PFSK-1 (cell line): Measurements from ENCODE around the gene RALGPS1.

Experiments
- POLR2AphosphoS5 ChIP-seq: IDR thresholded peaks from 2 replicates; pipeline ENCODE4 v1.6.1; 2012; ENCODE audit warnings: low read depth, mild to moderate bottlenecking, control low read depth, low read length, moderate library complexity
- SIN3A ChIP-seq: IDR thresholded peaks from 2 replicates; pipeline ENCODE4 v1.6.1; 2012; ENCODE audit warnings: mild to moderate bottlenecking, low read length, moderate library complexity, borderline replicate concordance; ENCODE audit not compliant: insufficient read depth
- TAF1 ChIP-seq: IDR thresholded peaks from 2 replicates; pipeline ENCODE4 v1.6.1; 2012; ENCODE audit warnings: low read length, control low read depth, borderline replicate concordance; ENCODE audit not compliant: insufficient read depth
- TF ChIP-seq, protein P1 (sequence below), 2 experiments: IDR thresholded peaks; 2 replicates each; pipeline versions ENCODE4 v1.6.1 to v1.8.0; 2011 to 2012; ENCODE audit warnings: low read depth in 2 of 2, low read length in 2 of 2, control low read depth in 1 of 2, inconsistent platforms in 1 of 2, mild to moderate bottlenecking in 1 of 2, moderate library complexity in 1 of 2; ENCODE audit not compliant: insufficient read depth in 1 of 2

DNA sequence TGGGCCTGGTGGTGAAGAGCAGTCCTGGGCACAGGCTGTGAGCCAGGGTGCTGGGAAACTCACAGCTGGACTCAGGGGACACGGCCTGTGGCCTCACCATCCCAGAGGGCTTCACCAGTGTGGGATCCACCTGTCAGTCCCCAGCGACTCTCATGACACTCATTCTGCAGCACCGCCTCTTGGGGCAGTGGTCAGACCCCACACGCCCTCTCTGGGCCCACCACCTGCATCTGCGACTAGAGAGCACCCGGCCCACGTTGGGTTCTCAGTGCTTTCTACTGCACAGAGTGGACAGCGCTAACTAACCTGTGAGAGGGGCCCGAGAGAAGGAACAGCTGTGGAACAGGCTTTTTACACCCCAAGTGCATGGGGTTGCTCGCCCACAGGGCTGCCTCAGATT lies 304.2 kb downstream of the RALGPS1 start:
- TF ChIP-seq, protein P1, sequence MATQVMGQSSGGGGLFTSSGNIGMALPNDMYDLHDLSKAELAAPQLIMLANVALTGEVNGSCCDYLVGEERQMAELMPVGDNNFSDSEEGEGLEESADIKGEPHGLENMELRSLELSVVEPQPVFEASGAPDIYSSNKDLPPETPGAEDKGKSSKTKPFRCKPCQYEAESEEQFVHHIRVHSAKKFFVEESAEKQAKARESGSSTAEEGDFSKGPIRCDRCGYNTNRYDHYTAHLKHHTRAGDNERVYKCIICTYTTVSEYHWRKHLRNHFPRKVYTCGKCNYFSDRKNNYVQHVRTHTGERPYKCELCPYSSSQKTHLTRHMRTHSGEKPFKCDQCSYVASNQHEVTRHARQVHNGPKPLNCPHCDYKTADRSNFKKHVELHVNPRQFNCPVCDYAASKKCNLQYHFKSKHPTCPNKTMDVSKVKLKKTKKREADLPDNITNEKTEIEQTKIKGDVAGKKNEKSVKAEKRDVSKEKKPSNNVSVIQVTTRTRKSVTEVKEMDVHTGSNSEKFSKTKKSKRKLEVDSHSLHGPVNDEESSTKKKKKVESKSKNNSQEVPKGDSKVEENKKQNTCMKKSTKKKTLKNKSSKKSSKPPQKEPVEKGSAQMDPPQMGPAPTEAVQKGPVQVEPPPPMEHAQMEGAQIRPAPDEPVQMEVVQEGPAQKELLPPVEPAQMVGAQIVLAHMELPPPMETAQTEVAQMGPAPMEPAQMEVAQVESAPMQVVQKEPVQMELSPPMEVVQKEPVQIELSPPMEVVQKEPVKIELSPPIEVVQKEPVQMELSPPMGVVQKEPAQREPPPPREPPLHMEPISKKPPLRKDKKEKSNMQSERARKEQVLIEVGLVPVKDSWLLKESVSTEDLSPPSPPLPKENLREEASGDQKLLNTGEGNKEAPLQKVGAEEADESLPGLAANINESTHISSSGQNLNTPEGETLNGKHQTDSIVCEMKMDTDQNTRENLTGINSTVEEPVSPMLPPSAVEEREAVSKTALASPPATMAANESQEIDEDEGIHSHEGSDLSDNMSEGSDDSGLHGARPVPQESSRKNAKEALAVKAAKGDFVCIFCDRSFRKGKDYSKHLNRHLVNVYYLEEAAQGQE (IDR thresholded peaks at IDR 0.05; ENCODE audit: insufficient read depth in 1 of 2, low read depth in 2 of 2, low read length in 2 of 2): no peak
- TF ChIP-seq POLR2AphosphoS5: no peak
- no peak for TF ChIP-seq TAF1
- no peak for TF ChIP-seq SIN3A
